HFFc6 (cell line): ENCODE data around the gene PDLIM7. TPM values are rescaled to one million over a fixed set of nuclear protein-coding genes. Genes with fewer than 3 reads are reported as not detected.

Source experiments
- DNase-seq: peaks from one replicate; pipeline ENCODE4 v3.0.0-alpha.2; 2018
- H3K27ac Mint-ChIP-seq: 2 replicates; pipeline ENCODE4 v1.8.0; 2020; ENCODE audit warnings: mild to moderate bottlenecking, mixed read lengths
- H3K27me3 Mint-ChIP-seq: 2 replicates; pipeline ENCODE4 v1.8.0; 2021; ENCODE audit warnings: mild to moderate bottlenecking, moderate library complexity, mixed read lengths; ENCODE audit not compliant: insufficient read depth
- H3K36me3 Mint-ChIP-seq: 2 replicates; pipeline ENCODE4 v1.8.0; 2021; ENCODE audit warnings: low read depth, mixed read lengths
- H3K4me1 Mint-ChIP-seq: 2 replicates; pipeline ENCODE4 v1.8.0; 2020; ENCODE audit warnings: low read depth, mixed read lengths
- H3K4me3 Mint-ChIP-seq: 2 replicates; pipeline ENCODE4 v1.8.0; 2020; ENCODE audit warnings: mild to moderate bottlenecking, moderate library complexity, mixed read lengths
- H3K9me3 Mint-ChIP-seq: 2 replicates; pipeline ENCODE4 v1.8.0; 2020; ENCODE audit warnings: mild to moderate bottlenecking, mixed read lengths
- total RNA-seq, 6 experiments: library from RNA; stranded (reverse); fragmentation: NEBNext Ultra II Directional; extraction: Animal tissue kit (Norgen Biotek cat#: 25700); gene quantifications; 2 replicates in 1 of 6; 3 replicates in 5 of 6; pipeline ENCODE4 v1.2.3, GENCODE V29; 2021
- TF ChIP-seq, protein P1 (sequence below): fragments of 200-600 bp; sonication (generic); IDR thresholded peaks from 2 replicates; pipeline ENCODE4 v1.5.0; 2021; ENCODE audit warnings: antibody characterized with exemption, mild to moderate bottlenecking

The PDLIM7 gene
- total RNA-seq, 6 experiments from 2014 or later: 339 to 353 (median 343) TPM

DNA sequence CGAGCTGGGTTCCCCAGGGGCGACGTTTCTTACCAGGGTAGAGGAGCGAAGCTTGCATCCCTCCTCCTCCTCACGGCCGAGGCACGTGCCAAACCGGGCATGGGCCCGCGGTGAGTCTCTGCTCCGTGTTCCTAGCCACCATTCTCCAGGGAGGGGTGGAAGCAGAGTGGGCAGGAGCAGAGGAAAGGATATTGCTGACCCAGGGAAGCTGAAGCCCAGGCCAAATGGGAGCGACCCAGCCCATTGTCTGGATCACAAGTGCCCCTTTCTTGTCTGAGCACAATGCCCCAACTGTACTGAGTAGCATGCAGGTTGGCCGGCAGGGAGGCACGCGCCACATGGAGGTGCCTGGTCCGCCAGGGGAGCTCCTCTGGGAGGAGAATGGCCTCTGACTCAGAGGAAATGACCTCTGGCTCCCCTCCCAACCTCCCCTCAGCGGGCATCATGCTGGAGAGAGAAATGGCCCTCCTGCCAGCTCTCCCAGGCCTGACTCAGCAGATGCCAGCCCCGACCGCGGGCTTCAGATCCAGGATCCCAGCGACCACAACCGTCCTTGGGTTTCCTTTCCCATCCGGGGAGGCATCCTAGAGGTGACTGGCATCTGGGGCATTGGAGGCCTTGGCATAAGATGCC, 49.7 kb downstream of the PDLIM7 start:
- Mint-ChIP-seq H3K4me1 (peaks cover 24% of the 10 kb centered on the region), H3K36me3 (no peaks in the 10 kb centered on the region), H3K27me3 (peaks cover 6% of the 10 kb centered on the region), H3K9me3 (no peaks in the 10 kb centered on the region), H3K4me3 (peak overlapping the region; percentile 77), H3K27ac (peak overlapping the region; percentile 73)
- DNase-seq: peak; percentile 75
- TF ChIP-seq, protein P1, sequence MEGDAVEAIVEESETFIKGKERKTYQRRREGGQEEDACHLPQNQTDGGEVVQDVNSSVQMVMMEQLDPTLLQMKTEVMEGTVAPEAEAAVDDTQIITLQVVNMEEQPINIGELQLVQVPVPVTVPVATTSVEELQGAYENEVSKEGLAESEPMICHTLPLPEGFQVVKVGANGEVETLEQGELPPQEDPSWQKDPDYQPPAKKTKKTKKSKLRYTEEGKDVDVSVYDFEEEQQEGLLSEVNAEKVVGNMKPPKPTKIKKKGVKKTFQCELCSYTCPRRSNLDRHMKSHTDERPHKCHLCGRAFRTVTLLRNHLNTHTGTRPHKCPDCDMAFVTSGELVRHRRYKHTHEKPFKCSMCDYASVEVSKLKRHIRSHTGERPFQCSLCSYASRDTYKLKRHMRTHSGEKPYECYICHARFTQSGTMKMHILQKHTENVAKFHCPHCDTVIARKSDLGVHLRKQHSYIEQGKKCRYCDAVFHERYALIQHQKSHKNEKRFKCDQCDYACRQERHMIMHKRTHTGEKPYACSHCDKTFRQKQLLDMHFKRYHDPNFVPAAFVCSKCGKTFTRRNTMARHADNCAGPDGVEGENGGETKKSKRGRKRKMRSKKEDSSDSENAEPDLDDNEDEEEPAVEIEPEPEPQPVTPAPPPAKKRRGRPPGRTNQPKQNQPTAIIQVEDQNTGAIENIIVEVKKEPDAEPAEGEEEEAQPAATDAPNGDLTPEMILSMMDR: no peak

DNA sequence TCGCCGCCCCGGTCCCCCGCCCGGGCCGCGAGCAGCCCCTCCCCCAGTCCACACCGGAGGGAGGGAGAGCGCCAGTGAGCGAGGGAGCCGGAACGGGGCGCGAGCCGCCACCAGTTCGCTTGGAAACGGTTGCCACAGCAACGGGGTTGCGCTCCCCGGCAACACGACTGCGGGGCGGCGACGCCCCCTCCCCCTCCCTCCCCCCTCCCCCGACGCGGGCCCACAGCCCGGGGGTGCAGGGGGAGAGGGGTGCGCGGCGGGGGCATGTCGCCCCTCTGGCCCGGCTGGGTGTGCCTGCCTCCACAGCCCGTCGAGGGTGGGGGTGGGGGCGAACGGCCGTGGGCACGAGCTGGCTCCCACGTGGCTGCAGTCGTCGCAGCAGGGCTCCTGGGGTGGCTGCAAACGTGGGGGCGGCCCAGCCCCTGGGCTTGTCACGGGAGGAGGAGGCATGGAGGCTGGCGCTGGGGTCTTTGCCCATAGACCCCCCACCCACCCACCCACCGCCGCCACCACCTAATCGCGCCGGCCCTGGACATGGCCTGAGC, 50.3 kb downstream of the PDLIM7 start:
- peak overlapping the region; percentile 77 for H3K4me3 Mint-ChIP-seq
- H3K27me3 Mint-ChIP-seq: peaks cover 6% of the 10 kb centered on the region
- H3K36me3 Mint-ChIP-seq: no peaks in the 10 kb centered on the region
- no peaks in the 10 kb centered on the region for H3K9me3 Mint-ChIP-seq
- peak overlapping the region; percentile 73 for H3K27ac Mint-ChIP-seq
- DNase-seq: no peak
- TF ChIP-seq, protein P1: no peak
- peaks cover 24% of the 10 kb centered on the region for H3K4me1 Mint-ChIP-seq

DNA sequence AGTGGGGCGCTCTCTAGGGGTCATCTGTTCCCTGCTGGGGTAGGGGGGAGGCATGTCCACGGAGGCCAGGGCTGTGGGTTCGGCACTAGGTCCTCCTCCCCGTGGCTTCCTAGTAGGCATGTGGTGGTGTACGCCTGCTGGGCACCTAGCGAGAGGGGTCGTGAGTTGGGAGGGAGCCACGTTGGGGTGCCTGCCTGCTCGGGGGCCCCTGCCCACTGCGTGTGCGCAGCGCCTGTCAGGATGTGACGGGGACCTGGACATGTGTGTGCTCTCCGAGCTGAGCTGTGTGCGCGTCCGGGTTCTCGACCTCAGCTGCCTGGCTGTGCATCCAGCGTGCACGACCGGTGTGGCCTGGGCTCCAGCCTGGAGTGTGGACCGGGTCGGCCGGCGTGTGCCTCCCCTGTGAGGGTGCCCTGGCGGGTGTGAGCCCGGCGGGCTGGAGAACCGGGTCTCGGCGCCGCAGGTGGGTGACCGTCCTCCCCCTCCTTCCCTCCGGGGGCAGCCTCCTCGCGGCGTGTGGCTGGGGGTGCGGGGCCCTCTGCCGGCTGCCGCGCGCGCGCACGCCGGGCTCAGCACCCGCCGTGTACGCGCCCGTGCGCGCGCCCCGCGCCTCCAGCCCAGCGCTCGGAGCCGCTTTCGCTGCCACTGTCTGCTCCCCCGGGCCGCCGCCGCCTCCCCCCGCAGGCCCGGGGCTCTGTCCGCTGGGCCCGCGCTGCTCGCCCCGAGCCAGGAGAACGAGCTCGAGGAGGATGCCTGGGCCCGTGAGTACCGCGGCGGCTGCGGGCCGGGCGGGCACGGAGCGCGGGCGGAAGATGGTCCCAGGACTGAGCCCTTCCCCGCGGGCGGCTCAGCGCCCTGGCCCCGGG, 51.0 kb downstream of the PDLIM7 start, which contains the start of gene PRR7:
Gene PRR7 (plus strand): TSS at position 615 of the 866 bp plus-strand sequence. CDS start 8,254 bp downstream, outside the sequence.
- DNase-seq: peak; percentile 48
- TF ChIP-seq, protein P1: peak; percentile 43
- Mint-ChIP-seq H3K36me3 (no peaks in the 10 kb centered on the region), H3K9me3 (no peaks in the 10 kb centered on the region), H3K4me1 (peaks cover 24% of the 10 kb centered on the region), H3K4me3 (peak within 1 kb of the TSS; percentile 77), H3K27me3 (peaks cover 6% of the 10 kb centered on the region), H3K27ac (peak within 1 kb of the TSS; percentile 73)

DNA sequence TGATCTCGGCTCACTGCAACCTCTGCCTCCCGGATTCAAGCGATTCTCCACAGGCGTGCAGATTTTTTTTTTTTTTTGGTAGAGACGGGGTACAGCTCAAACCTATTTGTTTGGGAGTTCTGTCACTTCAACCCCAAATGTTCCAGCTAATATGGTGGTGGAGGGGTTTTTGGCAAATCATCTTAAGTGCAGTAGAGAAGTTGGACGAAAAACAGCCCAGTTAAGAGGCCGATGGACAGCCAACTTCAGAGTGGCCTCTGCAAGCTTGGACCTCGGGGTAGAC, 51.5 kb downstream of the PDLIM7 start:
- Mint-ChIP-seq H3K4me1 (peaks cover 24% of the 10 kb centered on the region), H3K4me3 (peak overlapping the region; percentile 77), H3K9me3 (no peaks in the 10 kb centered on the region), H3K27ac (peak overlapping the region; percentile 31; the same call in 1 of the 2 replicates), H3K36me3 (no peaks in the 10 kb centered on the region), H3K27me3 (peaks cover 6% of the 10 kb centered on the region)
- TF ChIP-seq, protein P1: no peak
- DNase-seq: no peak

DNA sequence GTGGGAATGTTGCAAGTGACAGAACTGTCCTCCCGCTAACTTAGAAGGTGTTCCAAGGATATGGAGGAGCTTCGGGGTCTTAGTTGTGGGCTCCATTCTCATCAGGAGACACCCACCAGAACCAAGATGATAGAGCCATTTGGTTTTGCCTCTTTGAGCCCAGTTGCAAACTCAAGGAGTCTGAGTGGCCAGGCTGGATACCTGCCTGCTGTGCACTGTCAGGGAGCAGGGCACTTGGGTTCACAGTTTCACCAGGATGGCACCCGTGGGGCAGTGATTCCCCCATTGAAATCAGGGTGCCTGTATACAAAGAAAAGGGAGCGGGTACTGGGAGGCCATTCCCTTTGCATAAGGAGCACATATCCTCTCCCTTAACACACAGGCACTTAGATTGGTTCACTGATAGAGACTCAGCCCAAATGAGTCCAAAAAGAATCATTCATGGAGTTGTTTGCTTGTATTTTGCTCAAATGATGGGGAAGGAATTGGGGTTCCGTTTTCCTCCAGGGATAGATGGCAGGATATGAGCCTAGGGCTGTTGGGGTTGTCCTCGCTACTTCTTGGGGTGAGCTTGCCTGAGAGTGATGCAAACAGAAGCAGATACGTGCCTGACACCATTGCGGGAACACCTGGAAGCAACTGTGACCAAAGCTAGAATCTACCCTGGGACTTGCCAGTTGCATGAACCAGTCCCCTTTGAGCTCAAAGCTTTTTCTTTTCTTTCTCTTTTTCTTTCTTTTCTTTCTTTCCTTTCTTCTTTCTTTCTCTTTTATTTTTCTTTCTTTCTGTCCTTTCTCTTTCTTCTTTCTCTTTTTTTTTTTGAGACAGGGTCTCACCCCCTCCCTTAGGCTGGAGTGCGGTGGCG, 52.1 kb downstream of the PDLIM7 start:
- TF ChIP-seq, protein P1: no peak
- H3K27ac Mint-ChIP-seq: peak overlapping the region; percentile 31; the same call in 1 of the 2 replicates
- H3K36me3 Mint-ChIP-seq: no peaks in the 10 kb centered on the region
- no peaks in the 10 kb centered on the region for H3K9me3 Mint-ChIP-seq
- peak overlapping the region; percentile 77 for H3K4me3 Mint-ChIP-seq
- no peak for DNase-seq
- peaks cover 6% of the 10 kb centered on the region for H3K27me3 Mint-ChIP-seq
- H3K4me1 Mint-ChIP-seq: peaks cover 24% of the 10 kb centered on the region
